ENCODE results near the gene COL1A1.

COL1A1 gene

GRCh38 chr17:50218771-50219315 lies 17.4 kb upstream of the COL1A1 start:
- TF ChIP-seq REST (IDR thresholded peaks at IDR 0.05; ENCODE audit: insufficient read depth in 1 of 2, low read depth in 2 of 2, low read length in 2 of 2) = no peak
- TF ChIP-seq SIN3A (IDR thresholded peaks at IDR 0.05; ENCODE audit: borderline replicate concordance, insufficient read depth, low read length) = no peak
- TF ChIP-seq POLR2AphosphoS5 (IDR thresholded peaks at IDR 0.05; ENCODE audit: low read depth, low read length) = no peak
- TF ChIP-seq FOXP2 (optimal IDR thresholded peaks at IDR 0.05; ENCODE audit: borderline replicate concordance, extremely low read depth, extremely low read length, insufficient read depth) = no peak
- no peak for TF ChIP-seq TAF1 (IDR thresholded peaks at IDR 0.05; ENCODE audit: borderline replicate concordance, insufficient read depth, low read length)

GRCh38 chr17:50218071-50218759 lies 16.8 kb upstream of the COL1A1 start:
- TF ChIP-seq POLR2AphosphoS5 (IDR thresholded peaks at IDR 0.05; ENCODE audit: low read depth, low read length) = no peak
- no peak for TF ChIP-seq FOXP2 (optimal IDR thresholded peaks at IDR 0.05; ENCODE audit: borderline replicate concordance, extremely low read depth, extremely low read length, insufficient read depth)
- no peak for TF ChIP-seq TAF1 (IDR thresholded peaks at IDR 0.05; ENCODE audit: borderline replicate concordance, insufficient read depth, low read length)

GRCh38 chr17:50217591-50217990 lies 16.2 kb upstream of the COL1A1 start:
- TF ChIP-seq FOXP2 (optimal IDR thresholded peaks at IDR 0.05; ENCODE audit: borderline replicate concordance, extremely low read depth, extremely low read length, insufficient read depth) (no peak), POLR2AphosphoS5 (IDR thresholded peaks at IDR 0.05; ENCODE audit: low read depth, low read length) (no peak), REST (IDR thresholded peaks at IDR 0.05; ENCODE audit: insufficient read depth in 1 of 2, low read depth in 2 of 2, low read length in 2 of 2) (no peak), SIN3A (IDR thresholded peaks at IDR 0.05; ENCODE audit: borderline replicate concordance, insufficient read depth, low read length) (no peak), TAF1 (IDR thresholded peaks at IDR 0.05; ENCODE audit: borderline replicate concordance, insufficient read depth, low read length) (no peak)

GRCh38 chr17:50214976-50215760 lies 13.7 kb upstream of the COL1A1 start:
- no peak for TF ChIP-seq TAF1 (IDR thresholded peaks at IDR 0.05; ENCODE audit: borderline replicate concordance, insufficient read depth, low read length)
- TF ChIP-seq FOXP2 (optimal IDR thresholded peaks at IDR 0.05; ENCODE audit: borderline replicate concordance, extremely low read depth, extremely low read length, insufficient read depth) = no peak
- TF ChIP-seq REST (IDR thresholded peaks at IDR 0.05; ENCODE audit: insufficient read depth in 1 of 2, low read depth in 2 of 2, low read length in 2 of 2) = no peak
- TF ChIP-seq POLR2AphosphoS5 (IDR thresholded peaks at IDR 0.05; ENCODE audit: low read depth, low read length) = no peak
- TF ChIP-seq SIN3A (IDR thresholded peaks at IDR 0.05; ENCODE audit: borderline replicate concordance, insufficient read depth, low read length) = no peak

All from PFSK-1 (cell line).